Stimulated activated CD4-positive, alpha-beta T cell treated with anti-CD3 and anti-CD28 coated beads, Interleukin-2, amount 100 ng/mL, for 48 hours (primary cell): Measurements from ENCODE around the gene NCOA4.
"Not testable (repeated sequence)": the region's sequence is repeated elsewhere in the genome, so short reads cannot be mapped to it uniquely, and the experiment has no call there.

Experiments
- DNase-seq, 2 donors: peaks; one replicate each; pipeline ENCODE4 v3.0.0-alpha.2; 2020

Gene NCOA4

GRCh38 chr10:46019177-46019528 is 11.3 kb downstream of the NCOA4 start:
- DNase-seq = no peak

- no peak for DNase-seq
Measured at GRCh38 chr10:46018453-46019176, 11.8 kb downstream of the NCOA4 start.

GRCh38 chr10:46017733-46018132 is 12.7 kb downstream of the NCOA4 start:
- no peak for DNase-seq

- no peak for DNase-seq
Measured at GRCh38 chr10:46016811-46017210, 13.6 kb downstream of the NCOA4 start.

GRCh38 chr10:46016190-46016589 is 14.2 kb downstream of the NCOA4 start:
- DNase-seq = no peak

- no peak for DNase-seq
Measured at GRCh38 chr10:46014683-46015405, 15.6 kb downstream of the NCOA4 start.

- no peak for DNase-seq
Measured at GRCh38 chr10:46014206-46014605, 16.2 kb downstream of the NCOA4 start.

- DNase-seq = no peak
Measured at GRCh38 chr10:46012746-46013145, 17.7 kb downstream of the NCOA4 start.

GRCh38 chr10:46006219-46006618 is 24.2 kb downstream of the NCOA4 start:
- no peak for DNase-seq

- DNase-seq = no peak
Measured at GRCh38 chr10:46005383-46005782, 25.0 kb downstream of the NCOA4 start.

GRCh38 chr10:46004963-46005362 is 25.5 kb downstream of the NCOA4 start:
- no peak for DNase-seq

- DNase-seq = no peak
Measured at GRCh38 chr10:46002916-46003693, 27.3 kb downstream of the NCOA4 start.

GRCh38 chr10:46002189-46002687 is 28.2 kb downstream of the NCOA4 start:
- not testable (repeated sequence) for DNase-seq

- no peak for DNase-seq
Measured at GRCh38 chr10:46001187-46001756, 29.2 kb downstream of the NCOA4 start.

- no peak for DNase-seq
Measured at GRCh38 chr10:46000538-46000937, 29.9 kb downstream of the NCOA4 start.

- not testable (repeated sequence) for DNase-seq
Measured at GRCh38 chr10:45999955-46000354, 30.5 kb downstream of the NCOA4 start.

GRCh38 chr10:45997994-45998763 is 32.2 kb downstream of the NCOA4 start:
- no peak for DNase-seq

GRCh38 chr10:45997557-45997956 is 32.9 kb downstream of the NCOA4 start:
- DNase-seq = no peak

GRCh38 chr10:45985590-45985989 is 44.8 kb downstream of the NCOA4 start:
- DNase-seq = not testable (repeated sequence)

- DNase-seq = not testable (repeated sequence)
Measured at GRCh38 chr10:45984473-45984872, 46.0 kb downstream of the NCOA4 start.

- DNase-seq = peak in 1 of 2 donors; percentile 15
Measured at GRCh38 chr10:45983538-45984186, 46.8 kb downstream of the NCOA4 start.

- DNase-seq = not testable (repeated sequence)
Measured at GRCh38 chr10:45981367-45981766, 49.1 kb downstream of the NCOA4 start.
